Naive thymus-derived CD4-positive, alpha-beta T cell (primary cell): Measurements from ENCODE around the gene SMARCA2. TPM values are rescaled to one million over a fixed set of nuclear protein-coding genes. Genes with fewer than 3 reads are reported as not detected.

ENCODE experiments used
- ATAC-seq: fragments of 150-1000 bp; cut with Tn5 transposase; 2 replicates; pipeline ENCODE4 v1.10.0; 2021; ENCODE audit warnings: mild to moderate bottlenecking, moderate library complexity
- CTCF ChIA-PET: fragments of 350-600 bp; sonication (Branson Sonifier 250); formaldehyde crosslinking; loops from one replicate; lab custom pipeline; 2021; ENCODE audit warnings: antibody characterized with exemption; lab: Charles Lee
- POLR2A ChIA-PET: fragments of 350-600 bp; sonication (Branson Sonifier 250); formaldehyde crosslinking; loops from one replicate; lab custom pipeline; 2021; ENCODE audit warnings: antibody characterized with exemption, inconsistent platforms; lab: Charles Lee
- DNase-seq, 9 donors: peaks; one replicate each; pipeline versions ENCODE4 v3.0.0 to v3.0.0-alpha.2; 2020 to 2022; ENCODE audit warnings: mixed read lengths in 1 of 9
- H3K27ac ChIP-seq: one replicate; pipeline ENCODE4 v1.7.0; 2013; ENCODE audit warnings: mild to moderate bottlenecking, low read depth, low read length, moderate library complexity
- H3K27me3 ChIP-seq, 2 donors: one replicate each; pipeline ENCODE4 v1.7.0; 2013; ENCODE audit warnings: low read length in 2 of 2, mild to moderate bottlenecking in 2 of 2, moderate library complexity in 2 of 2; ENCODE audit not compliant: control insufficient read depth in 2 of 2, insufficient read depth in 2 of 2
- H3K36me3 ChIP-seq, 3 experiments: 1 replicate in 2 of 3; 2 replicates in 1 of 3; pipeline ENCODE4 v1.7.0; 2013; ENCODE audit warnings: low read length in 3 of 3, mild to moderate bottlenecking in 3 of 3, moderate library complexity in 1 of 3; ENCODE audit not compliant: insufficient read depth in 3 of 3, control insufficient read depth in 2 of 3
- H3K4me1 ChIP-seq, 2 donors: one replicate each; pipeline ENCODE4 v1.7.0; 2013; ENCODE audit warnings: low read length in 2 of 2, mild to moderate bottlenecking in 2 of 2, moderate library complexity in 1 of 2; ENCODE audit not compliant: control insufficient read depth in 2 of 2, insufficient read depth in 2 of 2
- H3K4me3 ChIP-seq: 2 replicates; pipeline ENCODE4 v1.7.0; 2013; ENCODE audit warnings: mild to moderate bottlenecking, low read length
- H3K9me3 ChIP-seq, 3 experiments: 1 replicate in 2 of 3; 2 replicates in 1 of 3; pipeline ENCODE4 v1.7.0; 2013; ENCODE audit warnings: low read length in 3 of 3; ENCODE audit not compliant: control insufficient read depth in 2 of 3
- H3K27ac Mint-ChIP-seq, 9 donors: one replicate each; pipeline ENCODE4 v1.8.0; 2020 to 2022; ENCODE audit warnings: mixed read lengths in 9 of 9, mild to moderate bottlenecking in 8 of 9, moderate library complexity in 5 of 9, inconsistent platforms in 2 of 9
- H3K27me3 Mint-ChIP-seq, 5 donors: one replicate each; pipeline ENCODE4 v1.8.0; 2021 to 2022; ENCODE audit warnings: mixed read lengths in 5 of 5, mild to moderate bottlenecking in 1 of 5
- H3K36me3 Mint-ChIP-seq, 5 donors: one replicate each; pipeline ENCODE4 v1.8.0; 2020 to 2022; ENCODE audit warnings: mixed read lengths in 5 of 5, mild to moderate bottlenecking in 3 of 5, inconsistent platforms in 1 of 5
- H3K4me1 Mint-ChIP-seq, 7 donors: one replicate each; pipeline ENCODE4 v1.8.0; 2020 to 2022; ENCODE audit warnings: mixed read lengths in 7 of 7, mild to moderate bottlenecking in 3 of 7, inconsistent platforms in 1 of 7
- H3K4me3 Mint-ChIP-seq, 10 donors: one replicate each; pipeline ENCODE4 v1.8.0; 2020 to 2022; ENCODE audit warnings: mild to moderate bottlenecking in 10 of 10, mixed read lengths in 10 of 10, moderate library complexity in 6 of 10, inconsistent platforms in 2 of 10
- H3K9me3 Mint-ChIP-seq, 11 donors: one replicate each; pipeline ENCODE4 v1.8.0; 2020 to 2022; ENCODE audit warnings: mixed read lengths in 11 of 11, mild to moderate bottlenecking in 4 of 11, inconsistent platforms in 1 of 11, moderate library complexity in 1 of 11
- intact Hi-C, 2 donors: fragments of 100-400 bp; cut with micrococcal nuclease; formaldehyde crosslinking; loops; one replicate each; pipeline ENCODE4 v1.15.1; 2023
- polyA plus RNA-seq, 2 donors: library from polyadenylated mRNA; unstranded; fragments of 300-500 nt; fragmentation: Illumina TruSeq; gene quantifications; one replicate each; pipeline ENCODE4 v1.2.3, GENCODE V29; 2021
- total RNA-seq, 6 experiments: library from RNA in 5 of 6; stranded (reverse) in 5 of 6; gene quantifications; 1 replicate in 5 of 6; 2 replicates in 1 of 6; pipeline ENCODE4 v1.2.3 and lab custom pipeline; 2021 to 2026

The SMARCA2 gene
- total and polyA plus RNA-seq, 7 experiments from 2014 or later = 37.1 to 294 (median 256) TPM

DNA sequence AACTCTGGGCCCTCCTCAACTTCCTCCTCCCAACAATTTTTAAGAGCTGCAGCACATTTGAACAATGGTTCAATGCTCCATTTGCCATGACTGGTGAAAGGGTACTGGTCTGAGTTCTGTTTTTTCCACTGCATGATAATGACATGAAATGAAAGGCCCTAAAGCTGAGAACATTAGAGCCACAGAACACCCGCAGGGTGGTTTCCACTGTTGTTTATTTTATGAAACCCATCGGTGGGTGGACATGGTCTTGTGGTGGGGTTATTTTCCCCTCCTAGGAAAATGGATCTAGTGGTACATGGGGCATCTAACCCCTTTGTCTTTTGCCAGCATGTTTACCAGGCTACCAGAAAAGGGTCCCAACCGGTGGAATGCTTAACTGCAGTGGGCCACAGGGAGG is 71.8 kb downstream of the SMARCA2 start:
- Mint-ChIP-seq H3K27me3 (no peaks in the 10 kb centered on the region), H3K27ac (peak overlapping the region in 4 of 9 donors; percentile 0 to 58 (median 32)), H3K36me3 (peaks cover 18 to 79% (median 45%) of the 10 kb centered on the region in 5 donors), H3K4me1 (peaks cover 0 to 11% (median 6%) of the 10 kb centered on the region in 7 donors), H3K9me3 (no peaks in the 10 kb centered on the region), H3K4me3 (no peak overlapping the region)
- Histone ChIP-seq H3K9me3 (no peaks in the 10 kb centered on the region), H3K4me3 (no peak overlapping the region), H3K27ac (no peak overlapping the region), H3K4me1 (no peaks in the 10 kb centered on the region), H3K27me3 (no peaks in the 10 kb centered on the region), H3K36me3 (peaks cover 19 to 73% (median 21%) of the 10 kb centered on the region in 3 experiments)
- ATAC-seq (no peak), DNase-seq (no peak)
- ChIA-PET POLR2A (no interaction called here), CTCF (interaction anchor here (0.7 to 1.6 kb wide), 16 partner anchors 13 to 377 kb away, joined by 3 to 9 read pairs (median 4); no protein-coding TSS in a partner anchor)
- intact Hi-C loops = loop anchor here (1.0 to 10.0 kb wide), 12 partner anchors 32 to 1195 kb away; partner anchors contain the start of gene SMARCA2 (in 2 of the 2)

DNA sequence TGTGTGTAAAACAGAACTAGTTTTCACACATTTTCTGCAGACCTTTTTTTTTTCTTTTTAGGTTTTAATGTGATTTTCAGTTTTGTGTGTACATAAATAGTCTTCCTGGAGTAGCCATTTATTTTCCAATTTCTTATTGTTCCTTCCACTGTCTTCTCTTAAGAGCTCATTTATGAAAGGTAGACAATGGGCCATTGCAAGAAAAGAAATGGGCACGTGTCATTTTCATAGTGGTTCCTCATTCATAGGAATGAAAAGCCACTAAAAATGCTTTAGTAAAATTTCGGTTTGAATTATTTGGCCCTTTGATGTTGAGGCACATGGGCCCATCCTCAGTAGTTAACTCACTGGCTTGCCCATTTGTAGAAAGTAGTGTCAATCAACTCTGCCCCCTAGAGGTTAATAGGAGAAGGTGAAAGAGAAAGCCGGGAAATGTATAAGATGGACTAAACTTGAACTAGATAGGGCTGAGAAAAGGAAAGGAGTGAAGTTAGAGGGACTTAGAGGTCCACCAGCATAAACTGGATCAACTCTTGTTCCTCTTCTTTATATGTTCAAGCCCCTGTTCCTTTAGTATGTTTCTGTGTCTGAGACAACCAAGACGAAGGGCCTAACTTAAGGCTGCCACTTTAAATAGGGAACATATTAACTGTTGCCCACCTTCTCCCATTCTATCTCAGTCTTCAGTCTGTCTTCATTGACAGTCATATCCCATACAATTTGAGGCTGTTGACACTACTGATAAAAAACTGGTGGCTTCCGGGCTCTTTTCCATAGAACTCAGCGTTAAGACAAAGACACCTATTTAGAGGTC is 72.6 kb downstream of the SMARCA2 start:
- Mint-ChIP-seq H3K4me1 (peaks cover 0 to 11% (median 6%) of the 10 kb centered on the region in 7 donors), H3K9me3 (no peaks in the 10 kb centered on the region), H3K36me3 (peaks cover 18 to 79% (median 46%) of the 10 kb centered on the region in 5 donors), H3K27me3 (no peaks in the 10 kb centered on the region), H3K4me3 (no peak overlapping the region), H3K27ac (peak overlapping the region in 4 of 9 donors; percentile 0 to 8 (median 4))
- Histone ChIP-seq H3K9me3 (no peaks in the 10 kb centered on the region), H3K27ac (no peak overlapping the region), H3K36me3 (peaks cover 19 to 72% (median 21%) of the 10 kb centered on the region in 3 experiments), H3K4me1 (no peaks in the 10 kb centered on the region), H3K27me3 (no peaks in the 10 kb centered on the region), H3K4me3 (no peak overlapping the region)
- ATAC-seq (peak; percentile 97), DNase-seq (peak in 7 of 9 donors; percentile 36 to 64 (median 58))
- ChIA-PET POLR2A (no interaction called here), CTCF (interaction anchor here (0.7 to 1.6 kb wide), 16 partner anchors 13 to 378 kb away, joined by 3 to 9 read pairs (median 4); no protein-coding TSS in a partner anchor)
- intact Hi-C loops = loop anchor here (1.0 to 10.0 kb wide), 12 partner anchors 33 to 1195 kb away; partner anchors contain the start of gene SMARCA2 (in 2 of the 2)

DNA sequence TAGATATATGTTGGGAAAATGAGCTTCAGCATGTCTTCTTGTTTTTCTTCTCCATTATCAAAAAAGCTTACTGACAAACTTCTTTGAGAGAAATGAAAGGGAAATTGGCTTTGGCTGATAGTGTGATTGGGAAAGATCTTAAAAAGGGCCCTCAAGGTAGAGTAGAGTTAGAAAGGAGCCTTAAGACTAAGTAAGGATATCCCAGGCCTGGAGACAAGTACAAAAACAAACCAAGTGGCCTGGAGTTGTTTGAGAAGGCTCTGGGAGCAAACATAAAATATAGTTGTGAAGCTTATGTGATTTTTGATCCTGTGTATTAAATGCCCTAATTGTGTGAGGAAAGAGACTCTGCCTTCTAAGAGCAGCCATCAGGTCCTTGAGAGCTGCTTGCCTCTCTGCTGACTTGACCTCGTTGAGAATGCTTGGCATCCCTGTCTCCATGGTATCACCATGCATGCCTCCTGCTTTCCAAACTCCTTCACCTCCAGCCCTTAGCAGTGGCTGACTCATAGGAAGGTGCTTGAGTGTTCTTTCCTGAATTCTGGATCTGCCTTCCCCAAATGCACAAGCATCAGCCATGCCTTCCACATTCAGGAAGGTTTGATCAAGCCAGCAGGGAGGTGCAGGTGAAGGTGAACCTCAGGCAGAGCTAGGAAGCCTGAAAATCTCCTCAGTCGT is 78.9 kb downstream of the SMARCA2 start:
- ChIA-PET CTCF (interaction anchor here (1.4 kb wide), 1 partner anchor 22 kb away, joined by 3 read pairs; no protein-coding TSS in a partner anchor), POLR2A (interaction anchor here (0.6 kb wide), 1 partner anchor 544 kb away, joined by 3 read pairs; no protein-coding TSS in a partner anchor)
- Mint-ChIP-seq H3K4me3 (no peak overlapping the region), H3K27ac (peak overlapping the region in 4 of 9 donors; percentile 9 to 52 (median 28)), H3K27me3 (no peaks in the 10 kb centered on the region), H3K9me3 (no peaks in the 10 kb centered on the region), H3K4me1 (peaks cover 0 to 14% (median 5%) of the 10 kb centered on the region in 7 donors), H3K36me3 (peaks cover 22 to 71% (median 39%) of the 10 kb centered on the region in 5 donors)
- ATAC-seq (no peak), DNase-seq (no peak)
- Histone ChIP-seq H3K27ac (no peak overlapping the region), H3K4me1 (no peaks in the 10 kb centered on the region), H3K36me3 (peaks cover 32 to 76% (median 38%) of the 10 kb centered on the region in 3 experiments), H3K4me3 (no peak overlapping the region), H3K9me3 (no peaks in the 10 kb centered on the region), H3K27me3 (no peaks in the 10 kb centered on the region)
- intact Hi-C loops = loop anchor here in 1 of 2 donors (2.0 kb wide), 1 partner anchor 13 kb away; no protein-coding TSS in a partner anchor

DNA sequence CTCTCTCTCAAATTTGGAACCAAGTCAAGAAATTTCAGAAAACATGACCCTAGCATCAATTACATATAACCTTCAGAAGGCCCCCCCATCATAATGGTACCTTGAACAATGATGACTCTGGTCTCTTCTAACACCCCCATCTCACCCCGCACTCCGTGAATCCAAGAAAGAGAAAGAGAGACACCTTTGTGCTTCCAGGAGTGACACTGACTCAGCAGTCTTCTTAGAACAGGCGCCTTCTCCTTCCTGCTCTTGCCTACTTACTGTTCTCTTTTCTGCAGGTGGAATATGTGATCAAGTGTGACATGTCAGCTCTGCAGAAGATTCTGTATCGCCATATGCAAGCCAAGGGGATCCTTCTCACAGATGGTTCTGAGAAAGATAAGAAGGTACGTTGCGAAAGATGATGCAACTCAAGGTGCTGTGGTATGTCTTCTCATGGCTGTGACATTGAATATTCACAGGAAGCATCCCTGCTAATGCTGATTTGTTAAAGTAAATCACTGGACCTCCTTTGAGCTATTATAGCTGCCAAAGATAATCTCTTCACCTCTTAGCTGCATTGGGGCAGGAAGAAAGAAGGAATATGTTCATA is 81.3 kb downstream of the SMARCA2 start:
- ChIA-PET CTCF (interaction anchor here (0.6 to 0.7 kb wide), 2 partner anchors 20 to 388 kb away, joined by 3 read pairs; no protein-coding TSS in a partner anchor), POLR2A (no interaction called here)
- Mint-ChIP-seq H3K36me3 (peaks cover 27 to 70% (median 41%) of the 10 kb centered on the region in 5 donors), H3K27me3 (no peaks in the 10 kb centered on the region), H3K4me1 (peaks cover 0 to 9% (median 2%) of the 10 kb centered on the region in 7 donors), H3K9me3 (no peaks in the 10 kb centered on the region), H3K4me3 (no peak overlapping the region), H3K27ac (peak overlapping the region in 2 of 9 donors; percentile 20 to 55)
- H3K27me3 ChIP-seq = no peaks in the 10 kb centered on the region
- peaks cover 27 to 71% (median 30%) of the 10 kb centered on the region in 3 experiments for H3K36me3 ChIP-seq
- DNase-seq = no peak
- H3K9me3 ChIP-seq = no peaks in the 10 kb centered on the region
- no peak overlapping the region for H3K27ac ChIP-seq
- H3K4me3 ChIP-seq = no peak overlapping the region
- no peaks in the 10 kb centered on the region for H3K4me1 ChIP-seq
- no peak for ATAC-seq
- intact Hi-C loops = no loop called here

DNA sequence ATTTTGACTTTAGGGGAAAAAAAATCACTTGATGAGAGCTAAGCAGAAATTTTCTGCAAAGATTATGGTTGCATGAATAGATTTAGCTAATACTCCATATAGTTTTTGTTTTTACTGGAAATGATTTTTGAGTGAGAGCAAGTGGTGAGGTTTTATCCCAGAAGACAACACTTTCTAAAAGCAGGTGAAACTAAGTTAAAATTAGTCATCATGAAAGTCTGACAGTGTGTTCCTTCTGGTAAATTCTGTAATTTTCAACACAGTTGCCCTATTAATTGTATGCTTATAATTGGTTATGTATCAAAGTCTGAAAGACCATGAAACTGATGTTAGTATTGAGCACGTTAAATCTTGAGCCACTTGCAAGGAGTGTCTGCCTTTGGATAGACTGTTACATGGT is 91.5 kb downstream of the SMARCA2 start:
- Histone ChIP-seq H3K4me1 (no peaks in the 10 kb centered on the region), H3K27ac (no peak overlapping the region), H3K4me3 (no peak overlapping the region), H3K36me3 (peaks cover 16 to 80% (median 25%) of the 10 kb centered on the region in 3 experiments), H3K9me3 (no peaks in the 10 kb centered on the region), H3K27me3 (no peaks in the 10 kb centered on the region)
- Mint-ChIP-seq H3K36me3 (peaks cover 23 to 62% (median 38%) of the 10 kb centered on the region in 5 donors), H3K27ac (no peak overlapping the region), H3K9me3 (no peaks in the 10 kb centered on the region), H3K4me1 (peaks cover 0 to 8% (median 4%) of the 10 kb centered on the region in 7 donors), H3K27me3 (no peaks in the 10 kb centered on the region), H3K4me3 (no peak overlapping the region)
- CTCF ChIA-PET = no interaction called here
- ATAC-seq = no peak
- intact Hi-C loops = no loop called here
- POLR2A ChIA-PET = no interaction called here
- no peak for DNase-seq
